MV-4-11 (cell line): ENCODE measurements around the gene CHGA.

Experiments
- DNase-seq: peaks from one replicate; lab custom pipeline; 2025; lab: John Stamatoyannopoulos, UW

CHGA gene

GRCh38 chr14:92943855-92944570 lies 21.1 kb downstream of the CHGA start:
- no peak for DNase-seq

GRCh38 chr14:92944976-92945375 lies 22.0 kb downstream of the CHGA start:
- DNase-seq, result no peak

GRCh38 chr14:92945544-92945943 lies 22.6 kb downstream of the CHGA start:
- no peak for DNase-seq

- no peak for DNase-seq
Measured at GRCh38 chr14:92945959-92946846, 23.3 kb downstream of the CHGA start.

- DNase-seq, result no peak
Measured at GRCh38 chr14:92946847-92947545, 24.0 kb downstream of the CHGA start.

- no peak for DNase-seq
Measured at GRCh38 chr14:92948647-92949046, 25.7 kb downstream of the CHGA start.

GRCh38 chr14:92949496-92950192 lies 26.7 kb downstream of the CHGA start:
- DNase-seq, result no peak

GRCh38 chr14:92950193-92950540 lies 27.2 kb downstream of the CHGA start:
- no peak for DNase-seq

- no peak for DNase-seq
Measured at GRCh38 chr14:92950773-92951172, 27.8 kb downstream of the CHGA start.

GRCh38 chr14:92951261-92951660 lies 28.3 kb downstream of the CHGA start:
- DNase-seq, result no peak

- peak; percentile 51 for DNase-seq
Measured at GRCh38 chr14:92951912-92952471, 29.0 kb downstream of the CHGA start.

- DNase-seq, result no peak
Measured at GRCh38 chr14:92952481-92953298, 29.7 kb downstream of the CHGA start.

GRCh38 chr14:92953526-92953925 lies 30.6 kb downstream of the CHGA start:
- no peak for DNase-seq

GRCh38 chr14:92954933-92955332 lies 32.0 kb downstream of the CHGA start:
- no peak for DNase-seq

- DNase-seq, result no peak
Measured at GRCh38 chr14:92955381-92955780, 32.4 kb downstream of the CHGA start.

GRCh38 chr14:92956961-92957360 lies 34.0 kb downstream of the CHGA start:
- DNase-seq, result no peak

- DNase-seq, result no peak
Measured at GRCh38 chr14:92958373-92959188, 35.6 kb downstream of the CHGA start.

GRCh38 chr14:92959189-92959531 lies 36.2 kb downstream of the CHGA start:
- no peak for DNase-seq

- DNase-seq, result no peak
Measured at GRCh38 chr14:92959761-92960680, 37.1 kb downstream of the CHGA start.
